GM12878 (cell line): ENCODE data around the gene PCP2. TPM values are rescaled to one million over a fixed set of nuclear protein-coding genes. Genes with fewer than 3 reads are reported as not detected.
A peak's percentile ranks its signal among the peaks of the same experiment; 100 is the strongest.

ENCODE experiments used
- IKZF2 ChIP-seq, 2 experiments: fragments of 450-650 bp; IDR thresholded peaks; 2 replicates each; pipeline ENCODE4 v1.6.1; 2017; ENCODE audit warnings: mild to moderate bottlenecking in 2 of 2, moderate library complexity in 2 of 2
- IRF4 ChIP-seq: IDR thresholded peaks from 2 replicates; pipeline ENCODE4 v1.6.1; 2011; ENCODE audit warnings: low read depth, low read length
- KDM1A ChIP-seq: fragments of 200-600 bp; sonication (generic); IDR thresholded peaks from 2 replicates; pipeline ENCODE4 v1.6.1; 2016; ENCODE audit warnings: borderline replicate concordance
- MEF2A ChIP-seq: IDR thresholded peaks from 2 replicates; pipeline ENCODE4 v1.6.1; 2011; ENCODE audit warnings: low read depth, mild to moderate bottlenecking, low read length, moderate library complexity; ENCODE audit not compliant: insufficient read depth
- MLLT1 ChIP-seq: fragments of 450-650 bp; IDR thresholded peaks from 2 replicates; pipeline ENCODE4 v1.6.1; 2016; ENCODE audit warnings: mild to moderate bottlenecking
- RUNX3 ChIP-seq: IDR thresholded peaks from 2 replicates; pipeline ENCODE4 v1.6.1; 2012; ENCODE audit warnings: low read length, inconsistent platforms
- SKIL ChIP-seq: fragments of 450-650 bp; IDR thresholded peaks from 2 replicates; pipeline ENCODE4 v1.6.1; 2017; ENCODE audit warnings: mild to moderate bottlenecking, low read depth, inconsistent platforms; ENCODE audit not compliant: poor library complexity, severe bottlenecking
- polyA plus RNA-seq, 11 experiments: library from polyadenylated mRNA; depleted of rRNA in 4 of 11; unstranded in 6 of 11; stranded (reverse) in 5 of 11; fragments of >200 nt; fragmentation: Nextera tagmentation in 4 of 11; fragmentation: Illumina TruSeq in 1 of 11; extraction: Ambion mirVana in 4 of 11; extraction: Trizol in 1 of 11; gene quantifications; 1 replicate in 1 of 11; 2 replicates in 10 of 11; pipeline versions ENCODE4 v1.2.1 to v1.2.3, GENCODE V29; 2011 to 2016; ENCODE audit warnings: inconsistent platforms in 2 of 11, missing spikeins in 2 of 11, low read depth in 1 of 11
- total RNA-seq, 4 experiments: library from RNA; depleted of rRNA in 3 of 4; stranded (reverse); fragments of >200 nt in 3 of 4; fragmentation: Illumina TruSeq in 1 of 4; extraction: Trizol in 1 of 4; gene quantifications; 2 replicates each; pipeline versions ENCODE4 v1.2.1 to v1.2.3, GENCODE V29; 2013 to 2021

Gene PCP2
- total and polyA plus RNA-seq, 10 of the 15 experiments (the other 5 are each of a cell fraction or from before 2014, with no cell fraction given), result 0.10 to 0.62 (median 0.31) TPM; not detected in 5

- TF ChIP-seq KDM1A (no peak), IRF4 (0 out of 2 replicates have a peak, but pooled peaks have one; percentile 15), MLLT1 (peak; percentile 87), RUNX3 (peak; percentile 53; the same call in 1 of the 2 replicates), SKIL (peak; percentile 38), IKZF2 (IDR thresholded peaks at IDR 0.05) (peak in 1 of 2 experiments; percentile 41; a peak in 1 of 4 replicates), MEF2A (0 out of 2 replicates have a peak, but pooled peaks have one; percentile 15)
Observed at GRCh38 chr19:7681340-7682174, 48.0 kb upstream of the PCP2 start (continued).
